LNCaP clone FGC (cell line): ENCODE measurements around the gene GPD1.

Source experiments
- DNase-seq: peaks from one replicate; pipeline ENCODE4 v3.0.0-alpha.2; 2011; ENCODE audit warnings: low read depth
- H3K4me3 ChIP-seq: 2 replicates; pipeline ENCODE4 v1.5.1; 2011; ENCODE audit warnings: mild to moderate bottlenecking, low read depth, low read length, control low read depth
- TF ChIP-seq, protein P1 (sequence below): IDR thresholded peaks from 2 replicates; pipeline ENCODE4 v1.5.1; 2012; ENCODE audit warnings: mild to moderate bottlenecking; ENCODE audit not compliant: control insufficient read depth, insufficient read depth; ENCODE audit errors: extremely low read depth

GPD1 gene

DNA sequence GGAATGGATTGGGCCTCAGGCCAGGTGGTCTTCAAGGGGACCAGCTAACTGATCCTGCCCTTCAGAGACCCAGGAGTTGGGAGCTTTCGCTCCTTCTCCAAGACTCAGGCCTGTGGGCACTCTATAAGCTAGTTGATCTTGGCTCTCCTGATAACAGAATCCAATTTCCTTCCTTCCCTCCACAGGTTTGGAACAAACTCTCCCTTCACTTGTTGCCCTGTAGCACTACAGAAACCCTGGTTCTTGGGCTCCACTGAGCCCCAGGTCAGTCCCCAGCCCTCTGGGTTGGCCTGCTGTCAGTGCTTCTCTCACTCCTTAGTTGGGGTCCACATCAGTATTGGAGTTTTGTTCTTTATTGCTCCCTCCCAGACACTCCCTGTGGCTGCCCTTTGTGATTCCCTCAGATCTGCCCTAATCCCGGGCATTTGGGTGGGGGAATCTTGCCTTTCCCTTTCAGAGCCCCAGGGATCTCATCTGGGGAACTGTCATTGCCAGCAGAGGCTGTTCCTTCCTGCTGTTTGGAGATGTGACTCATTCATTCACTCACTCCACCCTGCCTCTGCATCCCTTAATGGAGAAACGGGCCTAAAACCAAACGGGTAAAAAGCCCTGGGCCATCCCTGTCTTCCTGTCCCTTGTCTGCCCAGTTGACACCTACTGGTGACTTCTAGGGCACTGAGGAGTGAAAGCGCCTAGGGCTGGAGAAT lies 4.4 kb upstream of the GPD1 start:
- no peak overlapping the region for H3K4me3 ChIP-seq
- TF ChIP-seq, protein P1, sequence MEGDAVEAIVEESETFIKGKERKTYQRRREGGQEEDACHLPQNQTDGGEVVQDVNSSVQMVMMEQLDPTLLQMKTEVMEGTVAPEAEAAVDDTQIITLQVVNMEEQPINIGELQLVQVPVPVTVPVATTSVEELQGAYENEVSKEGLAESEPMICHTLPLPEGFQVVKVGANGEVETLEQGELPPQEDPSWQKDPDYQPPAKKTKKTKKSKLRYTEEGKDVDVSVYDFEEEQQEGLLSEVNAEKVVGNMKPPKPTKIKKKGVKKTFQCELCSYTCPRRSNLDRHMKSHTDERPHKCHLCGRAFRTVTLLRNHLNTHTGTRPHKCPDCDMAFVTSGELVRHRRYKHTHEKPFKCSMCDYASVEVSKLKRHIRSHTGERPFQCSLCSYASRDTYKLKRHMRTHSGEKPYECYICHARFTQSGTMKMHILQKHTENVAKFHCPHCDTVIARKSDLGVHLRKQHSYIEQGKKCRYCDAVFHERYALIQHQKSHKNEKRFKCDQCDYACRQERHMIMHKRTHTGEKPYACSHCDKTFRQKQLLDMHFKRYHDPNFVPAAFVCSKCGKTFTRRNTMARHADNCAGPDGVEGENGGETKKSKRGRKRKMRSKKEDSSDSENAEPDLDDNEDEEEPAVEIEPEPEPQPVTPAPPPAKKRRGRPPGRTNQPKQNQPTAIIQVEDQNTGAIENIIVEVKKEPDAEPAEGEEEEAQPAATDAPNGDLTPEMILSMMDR: no peak
- no peak for DNase-seq

DNA sequence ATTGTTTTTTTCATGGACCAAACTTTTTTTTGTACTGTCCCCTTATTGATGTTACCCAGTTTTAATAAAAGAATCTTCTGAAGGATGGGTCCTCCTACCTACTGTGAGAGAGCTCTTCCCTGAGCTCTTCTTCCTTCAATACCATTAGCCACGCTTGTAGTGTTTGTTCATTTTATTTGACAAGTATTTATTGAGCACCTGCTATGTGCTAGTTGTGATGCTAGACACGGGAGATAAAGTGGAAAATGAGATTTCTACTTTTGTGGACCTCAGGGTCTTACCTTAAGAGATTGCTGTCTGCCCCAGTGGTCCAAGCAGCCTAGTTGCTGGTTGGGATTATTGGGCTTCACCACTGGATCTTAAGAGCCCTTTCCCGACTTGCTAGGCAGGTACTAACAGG lies 3.2 kb upstream of the GPD1 start:
- TF ChIP-seq, protein P1: no peak
- DNase-seq: no peak
- H3K4me3 ChIP-seq: no peak overlapping the region

DNA sequence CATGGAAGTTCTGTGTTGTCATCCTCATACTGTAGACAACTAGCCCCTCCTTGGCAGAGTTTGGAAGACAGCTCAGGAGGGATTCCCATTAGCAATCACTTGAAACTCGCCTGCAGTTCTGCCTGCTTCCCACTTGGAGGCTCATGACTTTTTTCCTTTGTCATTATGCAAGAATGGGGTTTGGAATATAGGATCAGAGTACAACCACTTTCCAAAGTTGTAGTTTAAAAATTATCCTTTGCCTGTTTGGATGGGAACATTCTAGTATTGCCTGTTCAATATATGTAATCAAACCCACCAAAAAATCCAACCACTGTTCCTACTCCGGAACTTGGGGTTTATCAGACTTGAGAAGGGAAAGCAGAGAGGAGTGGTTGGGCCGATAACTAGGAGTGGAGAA lies 2.1 kb upstream of the GPD1 start:
- no peak overlapping the region for H3K4me3 ChIP-seq
- TF ChIP-seq, protein P1: peak; percentile 42
- no peak for DNase-seq

DNA sequence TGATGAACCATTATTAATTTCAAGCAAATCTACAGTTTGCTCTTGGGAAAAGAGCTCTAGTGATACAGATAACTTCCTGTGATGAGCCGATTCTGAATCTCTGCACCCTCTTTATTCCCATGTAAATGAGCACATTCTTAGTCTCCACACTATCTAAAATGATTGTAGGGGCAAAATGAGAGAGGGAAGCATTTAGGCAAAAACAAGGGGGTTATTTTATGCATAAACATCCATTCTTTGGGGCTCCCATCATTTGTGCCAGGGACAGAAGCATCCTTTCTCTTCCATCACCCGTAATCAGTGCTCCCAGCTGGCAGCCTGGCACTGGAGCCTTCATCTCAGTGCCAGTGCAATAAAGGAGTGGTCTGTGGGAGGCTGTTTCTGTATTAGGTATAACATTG lies 1.7 kb upstream of the GPD1 start:
- TF ChIP-seq, protein P1: no peak
- DNase-seq: no peak

DNA sequence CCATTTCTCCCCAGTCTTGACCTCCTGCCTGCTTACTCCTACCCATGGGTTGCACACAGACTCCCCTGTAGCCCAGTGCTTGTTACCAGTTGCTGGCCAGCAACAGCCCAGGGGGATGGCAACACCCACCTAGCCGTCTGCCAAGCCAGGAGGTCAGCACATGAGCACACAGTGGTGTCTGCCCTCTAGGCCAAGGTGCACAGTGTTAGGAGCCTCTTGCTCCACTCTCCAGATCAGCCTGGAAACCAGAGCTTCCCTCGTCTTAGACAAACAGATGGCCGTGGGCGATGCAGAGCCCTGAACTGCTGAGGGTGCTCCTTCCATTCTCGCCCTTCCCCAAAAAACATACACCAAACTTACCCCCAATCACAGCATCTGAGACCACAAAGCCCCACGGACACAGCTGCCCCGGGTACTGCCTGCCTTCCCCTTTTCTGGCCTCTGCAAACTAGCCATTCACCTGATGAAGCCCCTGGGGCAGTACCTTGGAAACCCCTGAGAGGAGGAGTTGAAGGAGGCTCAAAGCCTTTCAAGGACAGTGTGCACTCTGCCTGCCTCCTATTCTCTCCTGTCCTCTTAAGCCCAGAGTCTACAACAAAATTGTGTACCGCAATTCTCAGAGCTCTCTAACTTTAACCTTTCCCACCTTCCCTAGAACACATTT lies 1.0 kb upstream of the GPD1 start:
- H3K4me3 ChIP-seq: no peak overlapping the region
- TF ChIP-seq, protein P1: no peak
- DNase-seq: no peak

More for the DNA sequence above, 1.7 kb upstream of the GPD1 start:
- H3K4me3 ChIP-seq: no peak overlapping the region

DNA sequence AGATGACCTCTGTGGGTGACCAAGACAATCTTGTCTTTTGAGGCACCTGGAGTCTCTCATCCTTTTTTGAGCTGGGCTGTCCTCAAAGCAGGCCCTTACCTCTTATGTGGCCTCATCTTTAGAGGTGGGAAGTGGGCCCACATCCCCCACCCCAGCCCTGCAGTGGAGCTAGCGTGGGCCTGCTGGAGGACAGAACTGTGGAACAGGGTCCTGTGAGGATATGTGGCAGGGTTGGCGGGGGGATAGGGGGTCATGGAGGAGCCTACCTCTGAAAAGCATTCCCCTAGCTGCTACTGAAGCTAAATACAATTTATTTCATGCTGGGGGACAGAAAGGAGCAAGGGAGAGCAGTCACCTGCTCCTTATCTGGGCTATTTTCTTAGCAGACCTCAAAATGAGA lies 457 bp upstream of the GPD1 start:
- TF ChIP-seq, protein P1: no peak
- DNase-seq: no peak
- H3K4me3 ChIP-seq: no peak overlapping the region
